GM12878 (cell line): ENCODE data around the gene SBF2. TPM values are rescaled to one million over a fixed set of nuclear protein-coding genes. Genes with fewer than 3 reads are reported as not detected.
A peak's percentile ranks its signal among the peaks of the same experiment; 100 is the strongest.

Experiments used
- ATF7 ChIP-seq: fragments of 450-650 bp; IDR thresholded peaks from 2 replicates; pipeline ENCODE4 v1.6.1; 2016; ENCODE audit warnings: low read depth, mild to moderate bottlenecking
- BMI1 ChIP-seq: fragments of 450-650 bp; IDR thresholded peaks from 2 replicates; pipeline ENCODE4 v1.6.1; 2016; ENCODE audit warnings: mild to moderate bottlenecking, moderate library complexity, borderline replicate concordance
- CHD4 ChIP-seq: fragments of 200-600 bp; sonication (generic); IDR thresholded peaks from 2 replicates; pipeline ENCODE4 v1.6.1; 2016; ENCODE audit warnings: mild to moderate bottlenecking
- CREM ChIP-seq: IDR thresholded peaks from 2 replicates; pipeline ENCODE4 v1.6.1; 2014; ENCODE audit warnings: antibody characterized with exemption, low read depth
- DPF2 ChIP-seq: fragments of 450-650 bp; IDR thresholded peaks from 2 replicates; pipeline ENCODE4 v1.6.1; 2017; ENCODE audit warnings: mild to moderate bottlenecking
- EP300 ChIP-seq, 2 experiments: fragments of 150-350 bp in 1 of 2; IDR thresholded peaks; 2 replicates each; pipeline ENCODE4 v1.6.1; 2011 to 2012; ENCODE audit warnings: low read depth in 2 of 2, low read length in 2 of 2, borderline replicate concordance in 1 of 2, improper control_type of control experiment in 1 of 2, inconsistent platforms in 1 of 2; ENCODE audit not compliant: control insufficient read depth in 1 of 2
- MTA3 ChIP-seq: IDR thresholded peaks from 2 replicates; pipeline ENCODE4 v1.6.1; 2012; ENCODE audit warnings: low read length, inconsistent platforms, borderline replicate concordance
- NR2C1 ChIP-seq: fragments of 450-650 bp; IDR thresholded peaks from 2 replicates; pipeline ENCODE4 v1.6.1; 2017; ENCODE audit warnings: antibody characterized with exemption, mild to moderate bottlenecking, moderate library complexity
- PML ChIP-seq: IDR thresholded peaks from 2 replicates; pipeline ENCODE4 v1.6.1; 2012; ENCODE audit warnings: low read length, inconsistent platforms
- POLR2AphosphoS5 ChIP-seq: IDR thresholded peaks from 2 replicates; pipeline ENCODE4 v1.6.1; 2011; ENCODE audit warnings: mild to moderate bottlenecking, low read length, inconsistent platforms
- RCOR1 ChIP-seq: conservative IDR thresholded peaks from 2 replicates; pipeline ENCODE4 v1.6.1; 2012; ENCODE audit warnings: low read depth, low read length, improper control_type of control experiment
- TARDBP ChIP-seq: IDR thresholded peaks from 2 replicates; pipeline ENCODE4 v1.6.1; 2016; ENCODE audit warnings: borderline replicate concordance
- YBX1 ChIP-seq: fragments of 450-650 bp; IDR thresholded peaks from 2 replicates; pipeline ENCODE4 v1.6.1; 2016; ENCODE audit warnings: antibody characterized with exemption
- ZNF24 ChIP-seq: fragments of 450-650 bp; IDR thresholded peaks from 2 replicates; pipeline ENCODE4 v1.6.1; 2017; ENCODE audit warnings: antibody characterized with exemption, mild to moderate bottlenecking
- polyA plus RNA-seq, 11 experiments: library from polyadenylated mRNA; depleted of rRNA in 4 of 11; unstranded in 6 of 11; stranded (reverse) in 5 of 11; fragments of >200 nt; fragmentation: Nextera tagmentation in 4 of 11; fragmentation: Illumina TruSeq in 1 of 11; extraction: Ambion mirVana in 4 of 11; extraction: Trizol in 1 of 11; gene quantifications; 1 replicate in 1 of 11; 2 replicates in 10 of 11; pipeline versions ENCODE4 v1.2.1 to v1.2.3, GENCODE V29; 2011 to 2016; ENCODE audit warnings: inconsistent platforms in 2 of 11, missing spikeins in 2 of 11, low read depth in 1 of 11
- total RNA-seq, 4 experiments: library from RNA; depleted of rRNA in 3 of 4; stranded (reverse); fragments of >200 nt in 3 of 4; fragmentation: Illumina TruSeq in 1 of 4; extraction: Trizol in 1 of 4; gene quantifications; 2 replicates each; pipeline versions ENCODE4 v1.2.1 to v1.2.3, GENCODE V29; 2013 to 2021
- TF ChIP-seq, protein P1 (sequence below), 3 experiments: IDR thresholded peaks in 2 of 3; conservative IDR thresholded peaks in 1 of 3; 2 replicates each; pipeline ENCODE4 v1.5.1; 2011; ENCODE audit warnings: low read depth in 3 of 3, low read length in 3 of 3, mild to moderate bottlenecking in 3 of 3, control low read depth in 2 of 3, moderate library complexity in 2 of 3, inconsistent platforms in 1 of 3, mixed read lengths in 1 of 3; ENCODE audit not compliant: control insufficient read depth in 2 of 3, insufficient read depth in 1 of 3; ENCODE audit errors: extremely low read depth in 1 of 3
- TF ChIP-seq, protein P2 (sequence below): IDR thresholded peaks from 2 replicates; pipeline ENCODE4 v1.6.1; 2011; ENCODE audit warnings: low read depth, low read length, improper control_type of control experiment, borderline replicate concordance
- TF ChIP-seq, protein P3 (sequence below): fragments of 450-650 bp; IDR thresholded peaks from 2 replicates; pipeline ENCODE4 v1.6.1; 2017; ENCODE audit warnings: low read depth, mild to moderate bottlenecking, moderate library complexity
- TF ChIP-seq, protein P4 (sequence below): fragments of 450-650 bp; IDR thresholded peaks from 2 replicates; pipeline ENCODE4 v1.6.1; 2018; ENCODE audit warnings: borderline replicate concordance, mild to moderate bottlenecking; ENCODE audit not compliant: partially characterized antibody
- TF ChIP-seq, protein P5 (sequence below): IDR thresholded peaks from 2 replicates; pipeline ENCODE4 v1.6.1; 2012; ENCODE audit warnings: low read depth, low read length, improper control_type of control experiment
- TF ChIP-seq, protein P6 (sequence below): fragments of 450-650 bp; IDR thresholded peaks from 2 replicates; pipeline ENCODE4 v1.6.1; 2014; ENCODE audit warnings: mild to moderate bottlenecking
- TF ChIP-seq, protein P7 (sequence below): fragments of 450-650 bp; IDR thresholded peaks from 2 replicates; pipeline ENCODE4 v1.6.1; 2017; ENCODE audit warnings: mild to moderate bottlenecking

The SBF2 gene
- total and polyA plus RNA-seq, 10 of the 15 experiments (the other 5 are each of a cell fraction or from before 2014, with no cell fraction given): 0.24 to 2.3 (median 1.1) TPM

DNA sequence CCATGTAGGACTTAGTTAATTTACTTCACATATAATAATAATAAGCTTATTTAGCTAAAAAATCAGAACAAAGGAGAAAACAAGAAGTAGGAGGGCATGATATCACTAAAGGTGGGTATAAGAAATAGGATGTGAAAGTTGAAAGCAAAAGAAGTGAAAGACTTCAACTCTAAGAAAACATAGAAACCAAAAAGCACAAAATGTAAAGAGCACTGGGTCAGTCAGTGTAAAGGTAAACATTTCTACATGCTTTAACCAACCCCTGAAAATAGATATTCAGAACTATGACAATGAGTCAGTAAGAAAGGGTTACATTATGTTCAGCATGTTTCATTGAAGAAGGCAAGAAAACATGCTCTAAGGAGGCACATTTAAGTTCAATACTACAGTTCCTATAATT, 331.3 kb downstream of the SBF2 start (continued):
- TF ChIP-seq CREM (peak; percentile 27; the same call in 1 of the 2 replicates), EP300 (IDR thresholded peaks at IDR 0.05; ENCODE audit: borderline replicate concordance in 1 of 2, control insufficient read depth in 1 of 2, low read depth in 2 of 2, low read length in 2 of 2) (0 out of 4 replicates have a peak, but pooled peaks have one; percentile 11 to 36), MTA3 (no peak), BMI1 (peak; percentile 13; the same call in 1 of the 2 replicates), ATF7 (peak; percentile 82), YBX1 (no peak), POLR2AphosphoS5 (no peak), RCOR1 (no peak), NR2C1 (no peak), CHD4 (no peak), PML (no peak), ZNF24 (peak; percentile 52; the same call in 1 of the 2 replicates), DPF2 (peak; percentile 72; the same call in 1 of the 2 replicates), TARDBP (no peak)
- TF ChIP-seq, protein P1, sequence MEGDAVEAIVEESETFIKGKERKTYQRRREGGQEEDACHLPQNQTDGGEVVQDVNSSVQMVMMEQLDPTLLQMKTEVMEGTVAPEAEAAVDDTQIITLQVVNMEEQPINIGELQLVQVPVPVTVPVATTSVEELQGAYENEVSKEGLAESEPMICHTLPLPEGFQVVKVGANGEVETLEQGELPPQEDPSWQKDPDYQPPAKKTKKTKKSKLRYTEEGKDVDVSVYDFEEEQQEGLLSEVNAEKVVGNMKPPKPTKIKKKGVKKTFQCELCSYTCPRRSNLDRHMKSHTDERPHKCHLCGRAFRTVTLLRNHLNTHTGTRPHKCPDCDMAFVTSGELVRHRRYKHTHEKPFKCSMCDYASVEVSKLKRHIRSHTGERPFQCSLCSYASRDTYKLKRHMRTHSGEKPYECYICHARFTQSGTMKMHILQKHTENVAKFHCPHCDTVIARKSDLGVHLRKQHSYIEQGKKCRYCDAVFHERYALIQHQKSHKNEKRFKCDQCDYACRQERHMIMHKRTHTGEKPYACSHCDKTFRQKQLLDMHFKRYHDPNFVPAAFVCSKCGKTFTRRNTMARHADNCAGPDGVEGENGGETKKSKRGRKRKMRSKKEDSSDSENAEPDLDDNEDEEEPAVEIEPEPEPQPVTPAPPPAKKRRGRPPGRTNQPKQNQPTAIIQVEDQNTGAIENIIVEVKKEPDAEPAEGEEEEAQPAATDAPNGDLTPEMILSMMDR (IDR thresholded peaks at IDR 0.05 in 2 of 3, conservative IDR thresholded peaks at IDR 0.05 in 1 of 3; ENCODE audit: control insufficient read depth in 2 of 3, extremely low read depth in 1 of 3, insufficient read depth in 1 of 3, low read depth in 3 of 3, low read length in 3 of 3): no peak
- TF ChIP-seq, protein P2, sequence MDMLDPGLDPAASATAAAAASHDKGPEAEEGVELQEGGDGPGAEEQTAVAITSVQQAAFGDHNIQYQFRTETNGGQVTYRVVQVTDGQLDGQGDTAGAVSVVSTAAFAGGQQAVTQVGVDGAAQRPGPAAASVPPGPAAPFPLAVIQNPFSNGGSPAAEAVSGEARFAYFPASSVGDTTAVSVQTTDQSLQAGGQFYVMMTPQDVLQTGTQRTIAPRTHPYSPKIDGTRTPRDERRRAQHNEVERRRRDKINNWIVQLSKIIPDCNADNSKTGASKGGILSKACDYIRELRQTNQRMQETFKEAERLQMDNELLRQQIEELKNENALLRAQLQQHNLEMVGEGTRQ: no peak
- TF ChIP-seq, protein P3, sequence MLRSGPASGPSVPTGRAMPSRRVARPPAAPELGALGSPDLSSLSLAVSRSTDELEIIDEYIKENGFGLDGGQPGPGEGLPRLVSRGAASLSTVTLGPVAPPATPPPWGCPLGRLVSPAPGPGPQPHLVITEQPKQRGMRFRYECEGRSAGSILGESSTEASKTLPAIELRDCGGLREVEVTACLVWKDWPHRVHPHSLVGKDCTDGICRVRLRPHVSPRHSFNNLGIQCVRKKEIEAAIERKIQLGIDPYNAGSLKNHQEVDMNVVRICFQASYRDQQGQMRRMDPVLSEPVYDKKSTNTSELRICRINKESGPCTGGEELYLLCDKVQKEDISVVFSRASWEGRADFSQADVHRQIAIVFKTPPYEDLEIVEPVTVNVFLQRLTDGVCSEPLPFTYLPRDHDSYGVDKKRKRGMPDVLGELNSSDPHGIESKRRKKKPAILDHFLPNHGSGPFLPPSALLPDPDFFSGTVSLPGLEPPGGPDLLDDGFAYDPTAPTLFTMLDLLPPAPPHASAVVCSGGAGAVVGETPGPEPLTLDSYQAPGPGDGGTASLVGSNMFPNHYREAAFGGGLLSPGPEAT: no peak
- TF ChIP-seq, protein P4, sequence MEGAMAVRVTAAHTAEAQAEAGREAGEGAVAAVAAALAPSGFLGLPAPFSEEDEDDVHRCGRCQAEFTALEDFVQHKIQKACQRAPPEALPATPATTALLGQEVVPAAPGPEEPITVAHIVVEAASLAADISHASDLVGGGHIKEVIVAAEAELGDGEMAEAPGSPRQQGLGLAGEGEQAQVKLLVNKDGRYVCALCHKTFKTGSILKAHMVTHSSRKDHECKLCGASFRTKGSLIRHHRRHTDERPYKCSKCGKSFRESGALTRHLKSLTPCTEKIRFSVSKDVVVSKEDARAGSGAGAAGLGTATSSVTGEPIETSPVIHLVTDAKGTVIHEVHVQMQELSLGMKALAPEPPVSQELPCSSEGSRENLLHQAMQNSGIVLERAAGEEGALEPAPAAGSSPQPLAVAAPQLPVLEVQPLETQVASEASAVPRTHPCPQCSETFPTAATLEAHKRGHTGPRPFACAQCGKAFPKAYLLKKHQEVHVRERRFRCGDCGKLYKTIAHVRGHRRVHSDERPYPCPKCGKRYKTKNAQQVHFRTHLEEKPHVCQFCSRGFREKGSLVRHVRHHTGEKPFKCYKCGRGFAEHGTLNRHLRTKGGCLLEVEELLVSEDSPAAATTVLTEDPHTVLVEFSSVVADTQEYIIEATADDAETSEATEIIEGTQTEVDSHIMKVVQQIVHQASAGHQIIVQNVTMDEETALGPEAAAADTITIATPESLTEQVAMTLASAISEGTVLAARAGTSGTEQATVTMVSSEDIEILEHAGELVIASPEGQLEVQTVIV: no peak
- TF ChIP-seq, protein P5, sequence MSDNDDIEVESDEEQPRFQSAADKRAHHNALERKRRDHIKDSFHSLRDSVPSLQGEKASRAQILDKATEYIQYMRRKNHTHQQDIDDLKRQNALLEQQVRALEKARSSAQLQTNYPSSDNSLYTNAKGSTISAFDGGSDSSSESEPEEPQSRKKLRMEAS: no peak
- TF ChIP-seq, protein P6, sequence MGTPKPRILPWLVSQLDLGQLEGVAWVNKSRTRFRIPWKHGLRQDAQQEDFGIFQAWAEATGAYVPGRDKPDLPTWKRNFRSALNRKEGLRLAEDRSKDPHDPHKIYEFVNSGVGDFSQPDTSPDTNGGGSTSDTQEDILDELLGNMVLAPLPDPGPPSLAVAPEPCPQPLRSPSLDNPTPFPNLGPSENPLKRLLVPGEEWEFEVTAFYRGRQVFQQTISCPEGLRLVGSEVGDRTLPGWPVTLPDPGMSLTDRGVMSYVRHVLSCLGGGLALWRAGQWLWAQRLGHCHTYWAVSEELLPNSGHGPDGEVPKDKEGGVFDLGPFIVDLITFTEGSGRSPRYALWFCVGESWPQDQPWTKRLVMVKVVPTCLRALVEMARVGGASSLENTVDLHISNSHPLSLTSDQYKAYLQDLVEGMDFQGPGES: no peak
- TF ChIP-seq, protein P7, sequence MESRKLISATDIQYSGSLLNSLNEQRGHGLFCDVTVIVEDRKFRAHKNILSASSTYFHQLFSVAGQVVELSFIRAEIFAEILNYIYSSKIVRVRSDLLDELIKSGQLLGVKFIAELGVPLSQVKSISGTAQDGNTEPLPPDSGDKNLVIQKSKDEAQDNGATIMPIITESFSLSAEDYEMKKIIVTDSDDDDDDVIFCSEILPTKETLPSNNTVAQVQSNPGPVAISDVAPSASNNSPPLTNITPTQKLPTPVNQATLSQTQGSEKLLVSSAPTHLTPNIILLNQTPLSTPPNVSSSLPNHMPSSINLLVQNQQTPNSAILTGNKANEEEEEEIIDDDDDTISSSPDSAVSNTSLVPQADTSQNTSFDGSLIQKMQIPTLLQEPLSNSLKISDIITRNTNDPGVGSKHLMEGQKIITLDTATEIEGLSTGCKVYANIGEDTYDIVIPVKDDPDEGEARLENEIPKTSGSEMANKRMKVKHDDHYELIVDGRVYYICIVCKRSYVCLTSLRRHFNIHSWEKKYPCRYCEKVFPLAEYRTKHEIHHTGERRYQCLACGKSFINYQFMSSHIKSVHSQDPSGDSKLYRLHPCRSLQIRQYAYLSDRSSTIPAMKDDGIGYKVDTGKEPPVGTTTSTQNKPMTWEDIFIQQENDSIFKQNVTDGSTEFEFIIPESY: no peak
